GM19324 (cell line): Measurements from ENCODE around the gene ACKR4.
"Not testable (repeated sequence)": the region's sequence is repeated elsewhere in the genome, so short reads cannot be mapped to it uniquely, and the experiment has no call there.

Experiments used
- ATAC-seq: cut with Tn5 transposase; IDR thresholded peaks from one replicate; pipeline ENCODE4 v1.9.1; 2021; ENCODE audit warnings: mild to moderate bottlenecking, moderate library complexity; ENCODE audit not compliant: unreplicated experiment, low FRiP score

The ACKR4 gene

DNA sequence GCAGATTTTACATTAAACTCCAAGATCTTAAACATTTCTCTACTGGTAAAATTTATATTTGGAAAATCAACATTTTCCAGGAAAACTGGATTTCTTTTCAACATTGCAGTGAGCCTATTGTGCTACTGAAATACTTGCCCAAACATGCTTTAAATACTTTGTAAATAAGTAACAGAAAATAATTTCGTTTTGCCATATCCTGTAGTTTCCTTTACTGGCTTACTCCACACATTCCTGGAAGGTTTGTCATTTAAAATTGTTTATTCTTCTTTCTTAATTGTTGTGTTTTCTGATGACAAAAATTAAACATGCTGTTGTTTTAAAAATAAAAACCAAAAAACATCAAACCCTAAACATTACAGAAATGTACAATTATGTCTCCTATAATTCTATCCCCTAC, 40.5 kb downstream of the ACKR4 start:
- no peak for ATAC-seq

DNA sequence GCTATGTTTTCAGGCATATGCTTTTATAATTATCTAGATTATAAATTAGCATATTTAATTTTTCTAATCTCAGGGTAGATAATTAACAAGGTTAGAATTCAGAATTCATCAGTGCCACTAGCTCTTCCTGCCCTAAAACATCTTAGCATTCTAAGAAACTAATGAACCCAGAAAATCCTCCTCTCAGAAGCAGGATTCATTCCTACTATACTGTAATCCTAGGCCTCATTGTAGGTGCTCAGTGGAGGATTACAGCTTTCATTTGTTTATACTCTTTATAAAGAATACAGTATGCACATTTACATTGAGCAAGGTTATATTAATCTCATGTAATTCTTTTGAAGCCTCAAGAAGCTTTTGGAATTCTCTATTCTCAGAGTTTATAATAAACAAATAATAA, 41.6 kb downstream of the ACKR4 start:
- ATAC-seq: no peak

DNA sequence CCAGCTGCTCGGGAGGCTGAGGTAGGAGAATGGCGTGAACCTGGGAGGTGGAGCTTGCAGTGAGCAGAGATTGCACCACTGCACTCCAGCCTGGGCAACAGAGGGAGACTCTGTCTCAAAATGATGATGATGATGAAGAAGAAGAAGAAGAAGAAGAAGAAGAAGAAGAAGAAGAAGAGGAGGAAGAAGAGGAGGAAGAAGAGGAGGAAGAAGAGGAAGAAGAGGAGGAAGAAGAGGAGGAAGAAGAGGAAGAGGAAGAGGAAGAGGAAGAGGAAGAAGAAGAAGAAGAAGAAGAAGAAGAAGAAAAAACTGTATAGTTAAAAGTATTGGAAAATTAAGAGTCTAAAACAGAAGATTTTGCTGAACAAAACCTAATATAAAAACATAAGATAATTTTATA, 44.4 kb downstream of the ACKR4 start:
- not testable (repeated sequence) for ATAC-seq

DNA sequence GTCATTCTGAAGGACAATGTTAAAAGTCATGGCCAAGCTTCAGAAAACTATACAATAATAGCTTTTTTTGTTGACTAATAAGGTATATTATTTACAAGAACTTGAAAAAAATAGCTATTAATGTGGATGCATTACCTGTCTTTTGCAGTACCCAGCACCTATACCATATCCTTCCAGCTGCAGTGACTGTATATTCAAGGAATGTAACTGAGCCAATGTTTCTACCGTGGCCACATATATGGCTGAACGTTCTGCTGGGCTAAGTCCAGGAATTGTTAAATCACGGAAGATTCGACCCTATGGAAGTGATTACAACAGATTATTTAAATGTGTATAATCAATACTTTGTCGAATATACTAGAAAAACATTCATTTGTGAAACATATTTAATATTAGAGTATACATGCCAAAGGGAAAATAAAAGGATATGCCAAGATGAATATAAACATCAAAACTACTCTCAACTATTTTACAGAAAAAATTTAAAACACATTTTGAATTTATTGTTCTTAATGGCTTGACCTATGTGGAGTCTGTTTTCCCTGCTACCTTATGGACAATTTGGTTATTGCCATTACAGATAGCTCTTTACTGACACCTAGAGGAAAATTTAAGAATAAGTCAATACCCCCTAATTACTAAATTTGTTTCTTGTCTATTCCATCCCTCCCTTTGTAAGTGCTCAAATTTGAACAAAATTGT, 44.9 kb downstream of the ACKR4 start:
- no peak for ATAC-seq

DNA sequence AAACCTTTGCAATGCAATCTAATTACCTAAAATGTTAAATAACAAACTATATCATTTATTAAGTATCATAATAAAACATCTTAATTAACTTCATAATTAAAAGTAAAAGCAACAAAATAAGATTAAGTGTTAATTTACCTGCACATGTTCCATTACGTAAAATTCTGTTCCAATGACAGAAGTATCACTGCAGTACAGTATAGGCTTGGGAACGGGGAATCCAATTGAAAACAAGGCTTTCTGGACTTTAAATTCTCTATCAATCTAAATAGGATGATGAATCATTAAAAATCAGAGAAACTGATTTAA, 45.4 kb downstream of the ACKR4 start:
- ATAC-seq: no peak

DNA sequence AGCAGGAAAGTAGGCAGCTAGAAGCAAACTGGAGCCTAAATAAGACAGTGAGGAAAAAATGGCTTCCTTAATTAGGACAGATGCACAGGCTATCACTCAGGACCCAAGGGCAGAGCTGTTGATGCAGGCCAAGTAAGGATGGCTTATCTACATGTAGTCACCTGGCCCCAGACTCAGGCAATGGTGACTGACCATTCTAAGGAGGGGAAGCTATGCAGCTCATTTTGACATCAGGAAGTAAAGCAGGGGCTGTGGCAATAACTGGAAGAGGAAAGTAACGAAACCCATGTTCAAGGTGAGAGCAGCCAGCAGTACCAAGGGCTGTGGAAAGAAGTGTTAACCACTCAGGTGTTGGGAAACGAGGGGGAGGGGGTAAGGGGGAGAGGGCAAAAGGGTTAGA, 46.3 kb downstream of the ACKR4 start:
- no peak for ATAC-seq

DNA sequence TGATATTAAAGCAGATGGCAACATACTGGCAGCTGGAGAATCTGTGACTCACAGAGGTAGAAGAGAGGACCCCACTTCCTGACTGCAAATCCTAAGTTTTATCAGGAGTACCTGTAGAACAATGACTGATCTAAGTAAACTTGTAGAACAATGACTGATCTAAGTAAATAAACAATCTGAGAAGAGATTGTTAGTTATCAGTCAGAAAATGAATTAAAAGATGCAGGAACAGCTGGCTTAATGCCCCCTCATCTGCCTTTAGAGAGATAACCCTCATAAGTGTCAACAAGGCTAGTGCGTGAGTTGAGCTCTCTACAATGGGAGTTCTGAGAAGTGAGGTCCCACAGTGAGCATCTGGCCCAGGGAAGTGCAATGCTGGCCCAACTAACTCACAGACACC, 48.0 kb downstream of the ACKR4 start:
- no peak for ATAC-seq

DNA sequence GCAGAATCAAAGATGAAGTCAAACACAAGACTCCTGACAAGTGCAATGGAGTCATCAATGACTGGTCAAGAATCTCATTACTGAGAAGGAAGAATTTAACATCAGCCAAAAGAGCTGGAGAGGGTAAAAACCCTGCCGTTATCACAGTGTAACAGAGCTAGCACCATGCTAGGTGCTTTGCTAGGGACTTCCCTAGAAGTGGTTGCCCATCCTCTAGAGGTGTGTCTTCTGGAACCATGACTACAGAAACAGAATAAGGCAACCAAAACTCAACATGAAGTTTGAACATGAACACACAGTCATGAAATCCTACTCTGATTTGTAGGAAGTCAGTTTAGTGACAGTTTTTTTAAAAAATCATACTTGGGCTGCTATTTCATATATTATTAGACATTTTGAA, 53.1 kb downstream of the ACKR4 start:
- no peak for ATAC-seq
